MM.1S (cell line): ENCODE results near the gene VBP1.
"Not testable (repeated sequence)": the region's sequence is repeated elsewhere in the genome, so short reads cannot be mapped to it uniquely, and the experiment has no call there.

Source experiments
- DNase-seq: peaks from one replicate; pipeline ENCODE4 v3.0.0-alpha.2; 2015
- H2AFZ ChIP-seq: fragments of 300-600 bp; sonication (generic); 2 replicates; pipeline ENCODE4 v1.6.0; 2016; ENCODE audit warnings: antibody characterized with exemption, low read length
- H3F3A ChIP-seq: fragments of 300-600 bp; sonication (generic); 2 replicates; pipeline ENCODE4 v1.6.1; 2016; ENCODE audit warnings: mild to moderate bottlenecking, antibody characterized with exemption, low read length, moderate library complexity, mixed read lengths; ENCODE audit not compliant: insufficient read depth
- H3K27ac ChIP-seq: fragments of 300-600 bp; sonication (generic); 2 replicates; pipeline ENCODE4 v1.5.1; 2016; ENCODE audit warnings: mild to moderate bottlenecking, low read length
- H3K27me3 ChIP-seq: fragments of 300-600 bp; sonication (generic); replicated peaks from 2 replicates; pipeline ENCODE4 v1.6.0; 2016; ENCODE audit warnings: low read length; ENCODE audit not compliant: insufficient read depth
- H3K36me3 ChIP-seq: fragments of 300-600 bp; sonication (generic); replicated peaks from 2 replicates; pipeline ENCODE4 v1.6.1; 2016; ENCODE audit warnings: mild to moderate bottlenecking, low read length, mixed read lengths; ENCODE audit not compliant: insufficient read depth
- H3K4me1 ChIP-seq: fragments of 300-600 bp; sonication (generic); 2 replicates; pipeline ENCODE4 v1.6.1; 2016; ENCODE audit warnings: low read length, mixed read lengths
- H3K4me2 ChIP-seq: fragments of 300-600 bp; sonication (generic); 2 replicates; pipeline ENCODE4 v1.6.0; 2016; ENCODE audit warnings: low read depth, low read length
- H3K4me3 ChIP-seq: fragments of 300-600 bp; sonication (generic); 2 replicates; pipeline ENCODE4 v1.5.1; 2016; ENCODE audit warnings: low read length, mixed read lengths
- H3K79me2 ChIP-seq: fragments of 300-600 bp; sonication (generic); 2 replicates; pipeline ENCODE4 v1.6.1; 2016; ENCODE audit warnings: mixed run types, low read length, mixed read lengths
- H3K9ac ChIP-seq: fragments of 300-600 bp; sonication (generic); 2 replicates; pipeline ENCODE4 v1.6.1; 2016; ENCODE audit warnings: low read length, mixed read lengths
- H3K9me2 ChIP-seq: fragments of 300-600 bp; sonication (generic); replicated peaks from 2 replicates; pipeline ENCODE4 v1.6.1; 2016; ENCODE audit warnings: mild to moderate bottlenecking, low read length, mixed read lengths; ENCODE audit not compliant: insufficient read depth
- H3K9me3 ChIP-seq: fragments of 300-600 bp; sonication (generic); replicated peaks from 2 replicates; pipeline ENCODE4 v1.6.1; 2016; ENCODE audit warnings: mild to moderate bottlenecking, low read length, mixed read lengths; ENCODE audit not compliant: insufficient read depth
- H4K20me1 ChIP-seq: fragments of 300-600 bp; sonication (generic); 2 replicates; pipeline ENCODE4 v1.6.1; 2016; ENCODE audit warnings: mild to moderate bottlenecking, low read length, moderate library complexity, mixed read lengths; ENCODE audit not compliant: insufficient read depth
- CTCF ChIP-seq: fragments of 300-600 bp; sonication (generic); IDR thresholded peaks from 2 replicates; pipeline ENCODE4 v1.5.1; 2016; ENCODE audit warnings: antibody characterized with exemption, low read length, mixed read lengths
- EZH2 ChIP-seq: fragments of 300-600 bp; sonication (generic); optimal IDR thresholded peaks from 2 replicates; pipeline ENCODE3; 2017; ENCODE audit warnings: low read depth, mild to moderate bottlenecking, antibody characterized with exemption, low read length, mixed read lengths
- EZH2phosphoT487 ChIP-seq: fragments of 300-600 bp; sonication (generic); IDR thresholded peaks from 2 replicates; pipeline ENCODE4 v1.6.1; 2018; ENCODE audit warnings: antibody characterized with exemption, low read length

VBP1 gene

DNA sequence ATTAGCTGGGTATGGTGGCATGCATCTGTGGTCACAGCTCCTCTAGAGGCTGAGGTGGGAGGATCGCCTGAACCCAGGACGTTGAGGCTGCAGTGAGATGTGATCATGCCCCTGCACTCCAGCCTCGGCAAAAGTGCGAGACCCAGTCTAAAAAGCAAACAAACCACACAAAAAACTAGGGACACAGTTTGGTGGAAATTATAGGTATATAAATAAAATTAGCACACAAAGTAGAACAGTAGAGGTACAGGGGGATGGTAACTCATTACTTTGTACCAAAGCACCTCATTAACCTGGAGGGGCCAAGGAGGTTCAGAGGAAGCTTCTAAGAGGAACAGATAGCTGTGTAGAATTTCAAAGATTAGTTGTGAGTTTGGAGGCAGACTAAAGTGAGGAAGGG, 5.1 kb downstream of the VBP1 start:
- Histone ChIP-seq H3K4me1 (peaks cover 5% of the 10 kb centered on the region; the same call in 1 of the 2 replicates), H3F3A (no peaks in the 10 kb centered on the region), H3K4me3 (no peak overlapping the region), H3K9me2 (no peaks in the 10 kb centered on the region), H3K4me2 (no peak overlapping the region), H3K79me2 (peaks cover 65% of the 10 kb centered on the region), H3K27ac (no peak overlapping the region), H3K9me3 (no peaks in the 10 kb centered on the region), H3K27me3 (no peaks in the 10 kb centered on the region), H3K36me3 (no peaks in the 10 kb centered on the region), H3K9ac (no peak overlapping the region), H4K20me1 (no peaks in the 10 kb centered on the region), H2AFZ (no peak overlapping the region)
- TF ChIP-seq CTCF (no peak), EZH2 (no peak), EZH2phosphoT487 (no peak)
- no peak for DNase-seq

DNA sequence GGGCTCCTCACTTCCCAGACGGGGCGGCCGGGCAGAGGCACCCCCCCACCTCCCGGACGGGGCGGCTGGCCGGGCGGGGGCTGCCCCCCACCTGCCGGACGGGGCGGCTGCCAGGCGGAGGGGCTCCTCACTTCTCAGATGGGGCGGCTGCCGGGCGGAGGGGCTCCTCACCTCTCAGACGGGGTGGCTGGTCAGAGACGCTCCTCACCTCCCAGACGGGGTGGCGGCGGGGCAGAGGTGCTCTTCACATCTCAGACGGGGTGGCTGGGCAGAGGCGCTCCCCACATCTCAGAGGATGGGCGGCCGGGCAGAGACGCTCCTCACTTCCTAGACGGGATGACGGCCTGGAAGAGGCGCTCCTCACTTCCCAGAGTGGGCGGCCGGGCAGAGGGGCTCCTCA, 7.5 kb downstream of the VBP1 start:
- H2AFZ ChIP-seq, H3K36me3 ChIP-seq, H4K20me1 ChIP-seq, H3K4me1 ChIP-seq, H3K9me3 ChIP-seq, H3K4me2 ChIP-seq, H3K4me3 ChIP-seq, DNase-seq, H3K27ac ChIP-seq, H3K9me2 ChIP-seq, H3K9ac ChIP-seq, H3K27me3 ChIP-seq, H3F3A ChIP-seq: not testable (repeated sequence)
- H3K79me2 ChIP-seq, result peaks cover 41% of the 10 kb centered on the region

GRCh38 chrX:155225774-155226173, 9.5 kb downstream of the VBP1 start:
- no peak overlapping the region for H3K4me3 ChIP-seq
- no peaks in the 10 kb centered on the region for H3K27me3 ChIP-seq
- no peaks in the 10 kb centered on the region for H3K9me3 ChIP-seq
- no peak for DNase-seq
- no peak overlapping the region for H3K4me2 ChIP-seq
- no peaks in the 10 kb centered on the region for H4K20me1 ChIP-seq
- H3K4me1 ChIP-seq, result peaks cover 12% of the 10 kb centered on the region
- H3K79me2 ChIP-seq, result peaks cover 22% of the 10 kb centered on the region
- no peak for TF ChIP-seq CTCF
- H3K9me2 ChIP-seq, result no peaks in the 10 kb centered on the region
- no peaks in the 10 kb centered on the region; the same call in 1 of the 2 replicates for H3K36me3 ChIP-seq
- no peak overlapping the region for H3K9ac ChIP-seq
- H3F3A ChIP-seq, result peaks cover 2% of the 10 kb centered on the region; the same call in 1 of the 2 replicates
- no peak overlapping the region for H3K27ac ChIP-seq
- H2AFZ ChIP-seq, result no peak overlapping the region

DNA sequence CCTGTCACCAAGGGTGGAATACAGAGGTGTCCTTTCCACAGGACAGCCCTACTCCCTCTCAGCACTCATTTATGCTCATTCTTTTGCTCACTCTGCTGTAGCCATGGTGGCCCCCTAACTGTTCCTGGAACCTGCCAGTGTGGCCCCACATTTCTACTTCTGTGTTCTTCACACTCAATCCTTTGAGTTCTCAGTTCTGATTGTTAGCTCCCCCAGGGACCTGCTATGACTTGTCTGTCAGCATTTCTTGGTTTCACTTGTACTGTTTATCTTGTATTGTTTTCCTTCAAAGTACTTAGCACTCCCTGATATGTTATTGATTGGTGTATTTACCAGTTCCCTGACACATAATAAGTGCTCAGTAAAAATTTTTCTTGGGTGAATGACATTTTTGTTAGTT, 14.9 kb downstream of the VBP1 start:
- Histone ChIP-seq H3K27me3 (no peaks in the 10 kb centered on the region), H3K4me2 (peak overlapping the region; percentile 39; the same call in 1 of the 2 replicates), H4K20me1 (no peaks in the 10 kb centered on the region), H3K27ac (peak overlapping the region; percentile 67; the same call in 1 of the 2 replicates), H3K9me3 (no peaks in the 10 kb centered on the region), H3F3A (peaks cover 11% of the 10 kb centered on the region), H3K9me2 (no peaks in the 10 kb centered on the region), H3K4me3 (no peak overlapping the region), H3K4me1 (peaks cover 39% of the 10 kb centered on the region), H3K9ac (no peak overlapping the region), H2AFZ (no peak overlapping the region), H3K79me2 (peaks cover 33% of the 10 kb centered on the region), H3K36me3 (no peaks in the 10 kb centered on the region; the same call in 1 of the 2 replicates)
- TF ChIP-seq EZH2phosphoT487 (no peak), EZH2 (no peak), CTCF (no peak)
- peak; percentile 72 for DNase-seq
